Measurements from ENCODE around the gene PKNOX2. TPM values are rescaled to one million over a fixed set of nuclear protein-coding genes. Genes with fewer than 3 reads are reported as not detected.

The PKNOX2 gene
- total and polyA plus RNA-seq, 4 donors = 3.1 to 10.6 (median 7.9) TPM

DNA sequence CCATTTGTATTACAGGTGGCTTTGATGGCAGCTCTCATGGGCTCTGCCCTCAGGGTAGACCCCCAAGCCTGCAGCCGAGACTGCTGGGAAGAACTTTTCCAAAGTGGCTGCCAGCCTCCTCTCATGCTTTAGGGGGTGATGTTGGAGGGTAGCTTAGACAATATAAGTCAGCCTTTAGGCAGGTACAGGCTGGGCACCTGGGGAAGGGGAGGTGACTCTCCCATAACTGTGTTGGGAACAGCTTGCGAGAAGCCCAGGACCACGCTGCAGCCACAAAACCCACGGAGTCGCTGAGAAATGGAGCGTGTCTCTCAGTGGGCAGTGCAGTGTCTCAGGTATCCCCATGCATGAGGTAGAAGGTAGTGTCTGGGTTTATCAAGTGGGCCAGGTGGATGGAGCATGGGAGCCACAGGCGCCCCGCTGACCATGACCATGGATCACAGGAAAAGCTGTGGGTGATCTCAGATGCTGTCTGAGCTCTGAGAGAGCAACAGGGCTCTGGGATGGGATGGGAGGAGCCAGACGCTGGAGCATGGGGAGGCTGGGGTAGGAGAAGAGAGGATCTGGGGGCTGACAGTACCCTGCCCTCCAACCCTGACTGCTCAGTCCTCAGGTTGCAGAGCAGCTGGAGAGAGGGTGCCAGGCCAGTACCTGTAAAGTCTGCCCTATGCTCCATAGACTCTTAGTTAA is 216.3 kb downstream of the PKNOX2 start:
- Histone ChIP-seq H3K9ac (ENCODE audit: insufficient read depth in 1 of 2, low read length in 2 of 2) (no peak overlapping the region), H3K27me3 (ENCODE audit: control insufficient read depth in 3 of 3, insufficient read depth in 3 of 3, low read length in 2 of 3) (no peaks in the 10 kb centered on the region), H3K36me3 (ENCODE audit: control insufficient read depth in 4 of 4, insufficient read depth in 4 of 4, low read length in 4 of 4) (peaks cover 0 to 5% (median 0%) of the 10 kb centered on the region in 4 donors), H3K4me1 (ENCODE audit: control insufficient read depth in 5 of 5, insufficient read depth in 5 of 5, low read length in 5 of 5) (peaks cover under 1 to 22% (median 3%) of the 10 kb centered on the region in 5 donors), H3K4me3 (no peak overlapping the region), H3K9me3 (ENCODE audit: control insufficient read depth in 4 of 4, insufficient read depth in 3 of 4, low read length in 3 of 4) (no peaks in the 10 kb centered on the region), H3K27ac (ENCODE audit: low read depth in 1 of 2, low read length in 1 of 2) (no peak overlapping the region)
- TF ChIP-seq CTCF (IDR thresholded peaks at IDR 0.05; ENCODE audit: control extremely low read depth, extremely low read depth) = no peak
- 87% methylated on average over 9 of the region's 9 CpGs for WGBS, 2 donors
- DNase-seq = no peak
- no peak for ATAC-seq (ENCODE audit: insufficient read depth, low FRiP score)

DNA sequence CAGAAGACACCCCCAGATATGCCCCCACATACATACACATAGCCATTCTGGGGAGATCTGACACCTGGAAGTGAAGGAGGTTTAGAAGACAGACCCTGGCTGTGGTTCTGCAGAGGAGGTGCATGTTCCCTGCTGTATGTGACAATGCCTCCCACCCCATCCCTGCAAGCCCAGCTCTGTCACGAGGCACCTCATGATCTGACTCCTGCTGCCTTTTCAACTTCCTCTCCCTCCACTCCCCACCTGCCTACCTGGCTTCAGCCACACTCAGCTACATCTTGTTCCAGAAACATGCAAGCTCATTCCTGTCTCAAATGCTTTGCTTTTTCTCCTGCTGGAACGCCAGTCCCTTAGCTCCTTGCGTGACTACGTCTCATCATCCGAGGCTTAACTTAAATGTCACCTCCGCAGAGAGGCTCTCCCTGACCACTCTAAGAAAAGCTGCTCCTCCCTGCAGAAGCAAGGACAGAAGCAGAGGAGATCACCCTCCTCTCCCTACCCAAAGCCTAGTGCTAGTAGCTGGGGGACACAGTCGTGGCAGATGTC is 217.0 kb downstream of the PKNOX2 start:
- Histone ChIP-seq H3K27me3 (ENCODE audit: control insufficient read depth in 3 of 3, insufficient read depth in 3 of 3, low read length in 2 of 3) (no peaks in the 10 kb centered on the region), H3K36me3 (ENCODE audit: control insufficient read depth in 4 of 4, insufficient read depth in 4 of 4, low read length in 4 of 4) (peaks cover 0 to 5% (median 0%) of the 10 kb centered on the region in 4 donors), H3K4me1 (ENCODE audit: control insufficient read depth in 5 of 5, insufficient read depth in 5 of 5, low read length in 5 of 5) (peaks cover 0 to 22% (median under 1%) of the 10 kb centered on the region in 5 donors), H3K27ac (ENCODE audit: low read depth in 1 of 2, low read length in 1 of 2) (no peak overlapping the region), H3K4me3 (no peak overlapping the region), H3K9ac (ENCODE audit: insufficient read depth in 1 of 2, low read length in 2 of 2) (no peak overlapping the region), H3K9me3 (ENCODE audit: control insufficient read depth in 4 of 4, insufficient read depth in 3 of 4, low read length in 3 of 4) (no peaks in the 10 kb centered on the region)
- DNase-seq (no peak), ATAC-seq (ENCODE audit: insufficient read depth, low FRiP score) (no peak)
- WGBS, 2 donors = 74 to 82% methylated on average over 7 of the region's 7 CpGs
- no peak for TF ChIP-seq CTCF (IDR thresholded peaks at IDR 0.05; ENCODE audit: control extremely low read depth, extremely low read depth)

DNA sequence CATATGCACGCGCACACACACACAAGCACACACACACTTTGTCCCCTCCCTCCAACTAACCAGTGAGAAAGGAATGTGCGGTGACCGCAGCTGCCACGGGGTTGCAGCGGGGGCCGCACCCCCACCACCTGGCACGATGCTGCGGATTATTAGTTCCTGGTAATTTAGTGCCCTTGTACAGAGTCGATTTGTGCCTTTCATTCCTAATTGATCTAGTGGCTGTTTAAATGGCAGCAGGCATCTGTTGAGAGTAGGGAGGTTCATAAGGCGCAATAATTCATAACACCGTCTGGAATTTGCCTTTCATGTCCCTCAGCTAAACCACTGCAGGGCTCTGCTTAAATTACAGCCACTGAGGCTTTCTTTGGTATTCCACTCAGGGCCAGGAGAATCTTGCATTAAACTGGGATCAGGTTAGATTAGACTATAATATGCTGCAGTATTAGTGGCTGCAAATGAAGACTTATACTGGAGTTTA is 217.8 kb downstream of the PKNOX2 start:
- peaks cover 0 to 21% (median 2%) of the 10 kb centered on the region in 5 donors for H3K4me1 ChIP-seq (ENCODE audit: control insufficient read depth in 5 of 5, insufficient read depth in 5 of 5, low read length in 5 of 5)
- H3K9me3 ChIP-seq (ENCODE audit: control insufficient read depth in 4 of 4, insufficient read depth in 3 of 4, low read length in 3 of 4) = no peaks in the 10 kb centered on the region
- DNase-seq (peak in 1 of 3 donors; percentile 35), ATAC-seq (ENCODE audit: insufficient read depth, low FRiP score) (no peak)
- no peak overlapping the region for H3K27ac ChIP-seq (ENCODE audit: low read depth in 1 of 2, low read length in 1 of 2)
- no peaks in the 10 kb centered on the region for H3K27me3 ChIP-seq (ENCODE audit: control insufficient read depth in 3 of 3, insufficient read depth in 3 of 3, low read length in 2 of 3)
- no peak overlapping the region for H3K9ac ChIP-seq (ENCODE audit: insufficient read depth in 1 of 2, low read length in 2 of 2)
- 63 to 69% methylated on average over 12 of the region's 12 CpGs for WGBS, 2 donors
- H3K4me3 ChIP-seq = no peak overlapping the region
- peaks cover 0 to 5% (median 0%) of the 10 kb centered on the region in 4 donors for H3K36me3 ChIP-seq (ENCODE audit: control insufficient read depth in 4 of 4, insufficient read depth in 4 of 4, low read length in 4 of 4)
- no peak for TF ChIP-seq CTCF (IDR thresholded peaks at IDR 0.05; ENCODE audit: control extremely low read depth, extremely low read depth)

Measured in lung (tissue), 12 donors.